DOHH2 (cell line): ENCODE data around the gene MVD.

Experiments
- H3F3A ChIP-seq: fragments of 200-600 bp; sonication (generic), shearing (Covaris generic); 2 replicates; pipeline ENCODE4 v1.6.0; 2016; ENCODE audit warnings: antibody characterized with exemption, mild to moderate bottlenecking; ENCODE audit not compliant: control insufficient read depth, insufficient read depth
- H3K27ac ChIP-seq: fragments of 200-600 bp; sonication (generic); 2 replicates; pipeline ENCODE4 v1.5.1; 2014; ENCODE audit warnings: low read depth, mild to moderate bottlenecking, low read length, moderate library complexity
- H3K27me3 ChIP-seq: fragments of 200-600 bp; sonication (generic); 2 replicates; pipeline ENCODE4 v1.6.1; 2014; ENCODE audit warnings: mild to moderate bottlenecking, low read length, mixed read lengths; ENCODE audit not compliant: control insufficient read depth
- H3K36me3 ChIP-seq: fragments of 200-600 bp; sonication (generic); 2 replicates; pipeline ENCODE4 v1.6.1; 2014; ENCODE audit warnings: mild to moderate bottlenecking, low read length, moderate library complexity, mixed read lengths; ENCODE audit not compliant: control insufficient read depth
- H3K4me1 ChIP-seq: fragments of 200-600 bp; sonication (generic); 2 replicates; pipeline ENCODE4 v1.6.1; 2014; ENCODE audit warnings: mild to moderate bottlenecking, low read length, mixed read lengths; ENCODE audit not compliant: control insufficient read depth
- H3K4me2 ChIP-seq: fragments of 200-600 bp; sonication (generic); 2 replicates; pipeline ENCODE4 v1.6.0; 2014; ENCODE audit warnings: mild to moderate bottlenecking, low read length, moderate library complexity
- H3K4me3 ChIP-seq: fragments of 200-600 bp; sonication (generic); 2 replicates; pipeline ENCODE4 v1.5.1; 2014; ENCODE audit warnings: mild to moderate bottlenecking, low read length, mixed read lengths
- H3K79me2 ChIP-seq: fragments of 200-600 bp; sonication (generic); 2 replicates; pipeline ENCODE4 v1.6.1; 2014; ENCODE audit warnings: mild to moderate bottlenecking, low read length, mixed read lengths; ENCODE audit not compliant: control insufficient read depth
- H3K9me2 ChIP-seq: fragments of 200-600 bp; sonication (generic); replicated peaks from 2 replicates; pipeline ENCODE4 v1.6.1; 2014; ENCODE audit warnings: mild to moderate bottlenecking, low read length, mixed read lengths; ENCODE audit not compliant: control insufficient read depth
- H3K9me3 ChIP-seq: fragments of 200-600 bp; sonication (generic); 2 replicates; pipeline ENCODE4 v1.6.1; 2014; ENCODE audit warnings: antibody characterized with exemption, low read length, mixed read lengths; ENCODE audit not compliant: control insufficient read depth, insufficient read depth
- H4K20me1 ChIP-seq: fragments of 200-600 bp; sonication (generic); 2 replicates; pipeline ENCODE4 v1.6.0; 2014; ENCODE audit warnings: low read depth, mild to moderate bottlenecking, antibody characterized with exemption, low read length, moderate library complexity; ENCODE audit not compliant: control insufficient read depth, insufficient read depth
- EZH2phosphoT487 ChIP-seq: fragments of 200-600 bp; sonication (generic); IDR thresholded peaks from 2 replicates; pipeline ENCODE4 v1.6.1; 2017; ENCODE audit warnings: borderline replicate concordance, mild to moderate bottlenecking, antibody characterized with exemption, low read length, moderate library complexity, mixed read lengths
- TF ChIP-seq, protein P1 (sequence below): fragments of 200-600 bp; sonication (generic); IDR thresholded peaks from one replicate; pipeline ENCODE4 v1.5.1; 2014; ENCODE audit warnings: antibody characterized with exemption, mild to moderate bottlenecking, low read depth, low read length; ENCODE audit not compliant: poor library complexity, severe bottlenecking

MVD gene

DNA sequence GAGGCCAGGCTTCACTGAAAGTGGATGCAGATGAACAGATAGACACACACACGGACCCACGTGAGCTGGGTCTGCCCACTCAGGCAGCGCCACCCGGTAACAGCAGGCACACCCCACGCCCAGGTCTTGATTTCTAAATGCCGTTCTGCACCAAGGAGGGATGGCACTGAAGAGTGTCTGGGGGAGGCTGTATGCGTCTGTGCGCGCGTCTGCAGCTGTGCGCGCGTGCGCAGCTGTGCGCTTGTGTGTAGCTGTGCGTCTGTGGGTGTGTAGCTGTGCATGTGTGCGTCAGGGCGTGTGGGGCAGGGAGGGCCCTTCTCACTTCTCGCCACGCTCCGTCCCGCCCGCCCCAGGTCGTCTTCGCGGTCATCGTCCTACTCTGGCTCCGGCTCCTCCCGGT is 40.0 kb downstream of the MVD start:
- Histone ChIP-seq H3K9me2 (no peaks in the 10 kb centered on the region), H3K27ac (no peak overlapping the region), H3K27me3 (no peaks in the 10 kb centered on the region), H3K4me2 (no peak overlapping the region), H3K79me2 (peaks cover 24% of the 10 kb centered on the region), H3F3A (no peaks in the 10 kb centered on the region), H4K20me1 (no peaks in the 10 kb centered on the region; the same call in 1 of the 2 replicates), H3K36me3 (peaks cover 78% of the 10 kb centered on the region), H3K9me3 (no peaks in the 10 kb centered on the region), H3K4me1 (no peaks in the 10 kb centered on the region), H3K4me3 (no peak overlapping the region)
- TF ChIP-seq, protein P1, sequence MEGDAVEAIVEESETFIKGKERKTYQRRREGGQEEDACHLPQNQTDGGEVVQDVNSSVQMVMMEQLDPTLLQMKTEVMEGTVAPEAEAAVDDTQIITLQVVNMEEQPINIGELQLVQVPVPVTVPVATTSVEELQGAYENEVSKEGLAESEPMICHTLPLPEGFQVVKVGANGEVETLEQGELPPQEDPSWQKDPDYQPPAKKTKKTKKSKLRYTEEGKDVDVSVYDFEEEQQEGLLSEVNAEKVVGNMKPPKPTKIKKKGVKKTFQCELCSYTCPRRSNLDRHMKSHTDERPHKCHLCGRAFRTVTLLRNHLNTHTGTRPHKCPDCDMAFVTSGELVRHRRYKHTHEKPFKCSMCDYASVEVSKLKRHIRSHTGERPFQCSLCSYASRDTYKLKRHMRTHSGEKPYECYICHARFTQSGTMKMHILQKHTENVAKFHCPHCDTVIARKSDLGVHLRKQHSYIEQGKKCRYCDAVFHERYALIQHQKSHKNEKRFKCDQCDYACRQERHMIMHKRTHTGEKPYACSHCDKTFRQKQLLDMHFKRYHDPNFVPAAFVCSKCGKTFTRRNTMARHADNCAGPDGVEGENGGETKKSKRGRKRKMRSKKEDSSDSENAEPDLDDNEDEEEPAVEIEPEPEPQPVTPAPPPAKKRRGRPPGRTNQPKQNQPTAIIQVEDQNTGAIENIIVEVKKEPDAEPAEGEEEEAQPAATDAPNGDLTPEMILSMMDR: no peak
- TF ChIP-seq EZH2phosphoT487: no peak

DNA sequence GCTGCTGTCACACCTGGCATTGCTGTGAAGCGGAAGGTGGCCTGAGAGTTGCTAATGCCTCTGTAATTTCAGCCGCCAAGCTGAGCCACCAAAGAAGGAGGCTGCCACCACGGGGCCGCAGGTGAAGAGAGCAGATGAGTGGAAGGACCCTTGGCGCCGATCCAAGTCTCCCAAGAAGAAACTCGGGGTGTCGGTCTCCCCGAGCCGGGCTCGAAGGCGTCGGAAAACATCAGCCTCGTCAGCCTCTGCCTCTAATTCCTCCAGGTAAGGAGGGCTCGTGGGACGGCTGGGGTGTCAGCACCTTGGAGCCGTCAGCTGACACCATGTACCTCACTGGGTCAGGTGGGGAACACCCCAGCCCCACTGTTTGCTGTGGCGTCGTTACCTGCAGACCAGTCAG is 40.8 kb downstream of the MVD start:
- H3K79me2 ChIP-seq: peaks cover 32% of the 10 kb centered on the region
- H3K9me2 ChIP-seq: no peaks in the 10 kb centered on the region
- no peaks in the 10 kb centered on the region; the same call in 1 of the 2 replicates for H4K20me1 ChIP-seq
- no peaks in the 10 kb centered on the region for H3K9me3 ChIP-seq
- no peak overlapping the region for H3K27ac ChIP-seq
- TF ChIP-seq EZH2phosphoT487: no peak
- TF ChIP-seq, protein P1: no peak
- no peaks in the 10 kb centered on the region for H3K27me3 ChIP-seq
- H3K36me3 ChIP-seq: peaks cover 77% of the 10 kb centered on the region
- no peak overlapping the region for H3K4me3 ChIP-seq
- no peaks in the 10 kb centered on the region for H3F3A ChIP-seq
- no peaks in the 10 kb centered on the region for H3K4me1 ChIP-seq
- H3K4me2 ChIP-seq: no peak overlapping the region

DNA sequence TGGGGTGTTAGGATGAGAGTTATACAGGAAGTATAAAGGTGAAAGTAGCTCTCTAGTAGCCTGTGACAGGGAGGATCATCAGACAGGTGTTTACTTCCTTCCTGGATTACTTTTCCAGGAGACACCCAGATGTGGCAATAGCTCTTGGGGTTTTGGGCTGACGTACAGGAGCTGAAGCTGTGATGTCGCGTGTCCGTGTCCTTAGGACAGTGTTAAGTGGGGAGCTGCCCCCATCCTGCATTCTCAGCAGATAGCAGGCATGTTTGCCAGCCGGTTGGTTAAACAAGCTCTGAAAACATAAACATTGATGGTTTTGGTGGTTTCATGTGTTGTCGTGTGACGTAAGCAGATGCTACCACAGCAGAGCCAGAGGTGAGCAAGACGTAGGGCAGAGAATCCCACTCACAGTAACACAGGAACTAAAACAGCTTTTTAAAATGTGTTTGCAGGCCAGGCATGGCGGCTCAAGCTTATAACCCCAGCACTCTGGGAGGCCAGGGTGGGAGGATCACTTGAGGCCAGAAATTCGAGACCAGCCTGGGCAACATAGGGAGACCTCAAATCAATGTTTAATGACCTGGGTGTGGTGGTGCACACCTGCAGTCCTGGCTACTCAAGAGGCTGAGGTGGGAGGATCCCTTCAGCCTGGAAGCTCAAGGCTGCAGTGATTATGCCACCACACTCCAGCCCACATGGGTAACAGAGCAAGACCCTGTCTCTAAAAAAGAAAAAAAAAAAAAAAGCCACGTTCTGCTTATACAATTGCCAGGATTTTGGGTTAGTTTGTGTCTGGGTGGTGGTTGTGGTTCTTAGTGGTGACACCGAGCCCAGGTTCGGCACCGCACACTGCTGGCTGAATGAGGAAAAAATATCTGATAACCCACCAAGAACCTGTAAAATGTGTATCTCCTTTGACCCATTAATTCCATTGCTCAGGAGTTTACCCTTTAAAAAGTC is 42.8 kb downstream of the MVD start:
- no peak overlapping the region for H3K4me3 ChIP-seq
- no peaks in the 10 kb centered on the region for H3K9me2 ChIP-seq
- H3K4me2 ChIP-seq: no peak overlapping the region
- no peaks in the 10 kb centered on the region for H3K4me1 ChIP-seq
- TF ChIP-seq, protein P1: no peak
- no peak for TF ChIP-seq EZH2phosphoT487
- H4K20me1 ChIP-seq: no peaks in the 10 kb centered on the region
- H3K36me3 ChIP-seq: peaks cover 86% of the 10 kb centered on the region
- no peaks in the 10 kb centered on the region for H3K9me3 ChIP-seq
- no peaks in the 10 kb centered on the region for H3F3A ChIP-seq
- no peaks in the 10 kb centered on the region for H3K27me3 ChIP-seq
- no peak overlapping the region for H3K27ac ChIP-seq
- H3K79me2 ChIP-seq: peaks cover 50% of the 10 kb centered on the region
